GM21367 (cell line): Measurements from ENCODE around the gene TTR.

Experiments used
- ATAC-seq: cut with Tn5 transposase; IDR thresholded peaks from one replicate; pipeline ENCODE4 v1.9.1; 2021; ENCODE audit not compliant: unreplicated experiment

TTR gene

DNA sequence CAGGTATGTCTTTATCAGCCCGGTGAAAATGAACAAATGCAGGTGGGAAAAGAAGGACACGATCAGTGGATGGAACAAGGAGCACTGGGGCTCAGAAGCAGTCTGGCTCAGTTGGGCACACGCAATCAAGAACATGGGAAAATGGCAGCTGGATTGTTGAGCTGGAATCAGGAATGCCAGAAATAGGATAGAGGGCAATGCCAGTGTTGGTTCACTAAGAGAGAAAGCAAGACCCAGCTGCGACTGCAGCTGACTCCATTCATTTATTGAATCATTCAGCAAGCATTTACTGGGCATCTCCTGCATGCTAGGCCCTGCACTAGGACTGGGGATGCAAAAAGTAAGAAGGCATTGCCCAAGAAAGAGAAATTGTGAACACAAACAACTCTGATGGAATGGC is 13.6 kb upstream of the TTR start:
- no peak for ATAC-seq

DNA sequence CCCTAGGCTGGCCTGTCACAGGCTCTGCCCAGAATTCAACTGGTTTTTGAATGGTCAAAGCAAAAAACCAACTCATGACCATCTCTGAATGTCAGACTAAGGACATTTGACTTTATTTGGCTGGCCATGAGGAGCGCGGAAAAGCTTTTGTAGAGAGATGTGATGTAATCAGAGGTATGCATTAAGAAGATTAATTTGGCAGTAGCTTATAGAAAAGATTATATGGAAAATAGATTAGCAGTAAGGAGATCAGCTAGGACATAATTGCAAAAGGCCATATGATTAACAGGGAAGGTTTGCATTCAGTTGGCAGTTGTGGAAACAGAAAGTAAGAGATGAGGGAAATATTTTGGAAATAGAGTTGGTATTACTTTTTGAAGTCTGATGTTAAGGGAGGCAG is 12.3 kb upstream of the TTR start:
- no peak for ATAC-seq

DNA sequence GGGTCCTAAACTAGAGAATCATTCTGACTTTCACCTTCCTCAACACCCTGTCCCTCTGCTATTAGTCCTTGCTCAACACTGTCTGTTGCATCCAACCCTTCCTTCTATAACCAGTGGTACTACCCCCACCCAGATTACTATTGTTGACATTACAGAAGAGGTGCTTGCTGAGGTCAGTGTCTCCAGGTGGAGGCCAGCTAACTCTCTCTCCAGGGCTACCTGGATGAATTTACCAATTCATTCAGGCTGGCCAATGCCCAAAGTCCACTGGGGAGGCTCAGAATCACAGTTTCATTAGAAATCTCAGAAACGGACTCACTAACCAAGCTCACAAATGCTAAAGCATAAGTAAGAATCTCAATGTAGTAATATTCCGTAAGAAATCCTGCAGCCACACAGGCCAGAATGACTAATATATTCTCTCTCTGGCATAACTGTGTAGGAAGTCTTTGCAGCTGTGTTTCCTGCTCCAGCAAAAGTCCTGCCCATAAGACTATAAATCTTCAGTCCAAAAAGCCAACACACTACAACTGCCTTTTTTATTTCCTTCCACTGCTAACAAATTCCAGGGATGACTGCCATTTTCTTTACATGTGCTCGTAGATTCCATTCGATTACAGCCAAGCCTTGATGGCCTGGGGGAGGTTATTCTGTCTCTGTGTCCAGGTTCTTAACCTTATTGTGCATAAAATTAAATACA is 10.0 kb upstream of the TTR start:
- ATAC-seq = no peak

DNA sequence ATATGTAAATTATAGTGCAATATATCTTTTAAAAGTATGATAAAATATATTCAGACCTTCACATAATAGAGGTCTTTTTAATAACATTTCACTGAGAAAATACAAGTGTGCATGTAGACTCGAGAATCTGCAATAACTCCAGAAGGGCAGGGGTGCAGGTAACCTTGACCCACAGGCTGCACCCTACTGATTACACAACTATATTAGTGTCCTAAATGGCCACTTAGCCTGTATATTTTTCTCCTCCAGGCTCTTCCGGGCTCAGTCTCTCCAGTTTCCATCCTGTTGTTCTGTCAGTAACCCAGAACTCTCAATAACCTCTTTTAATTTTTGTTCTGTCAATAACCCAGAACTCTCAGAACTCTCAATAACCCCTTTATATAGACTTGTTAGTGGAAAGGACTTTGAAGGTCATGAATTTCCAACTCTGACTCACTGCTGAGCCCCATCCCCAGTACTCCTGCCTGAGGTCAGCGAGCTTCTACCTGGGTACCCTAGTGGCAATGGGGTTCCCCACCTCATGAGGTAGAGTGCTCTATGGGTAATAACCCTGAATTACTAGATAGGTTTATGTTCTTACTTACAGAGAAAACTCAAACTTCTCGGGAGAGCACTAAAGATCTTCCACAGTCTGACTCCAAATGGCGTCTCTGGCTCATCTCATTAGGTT is 8.4 kb upstream of the TTR start:
- ATAC-seq = no peak

DNA sequence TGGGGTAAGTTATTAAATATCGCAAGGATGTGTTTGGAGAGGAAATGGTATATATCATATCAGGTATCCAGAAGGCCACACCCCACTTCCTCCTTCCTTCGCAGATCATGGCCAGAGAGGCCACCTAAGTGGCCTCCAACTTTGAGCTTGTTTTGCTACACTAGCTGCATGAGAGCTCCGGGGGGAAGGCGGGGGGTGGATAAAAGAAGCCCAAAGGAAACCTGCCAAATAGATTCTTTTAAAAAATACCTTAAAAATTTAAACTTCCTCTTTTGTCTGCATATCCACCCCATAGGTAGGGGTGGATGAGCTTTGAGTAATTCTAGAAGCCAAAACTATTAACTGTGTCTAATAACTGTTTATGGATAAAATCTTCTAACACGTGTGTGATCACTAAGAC is 5.7 kb upstream of the TTR start:
- no peak for ATAC-seq

DNA sequence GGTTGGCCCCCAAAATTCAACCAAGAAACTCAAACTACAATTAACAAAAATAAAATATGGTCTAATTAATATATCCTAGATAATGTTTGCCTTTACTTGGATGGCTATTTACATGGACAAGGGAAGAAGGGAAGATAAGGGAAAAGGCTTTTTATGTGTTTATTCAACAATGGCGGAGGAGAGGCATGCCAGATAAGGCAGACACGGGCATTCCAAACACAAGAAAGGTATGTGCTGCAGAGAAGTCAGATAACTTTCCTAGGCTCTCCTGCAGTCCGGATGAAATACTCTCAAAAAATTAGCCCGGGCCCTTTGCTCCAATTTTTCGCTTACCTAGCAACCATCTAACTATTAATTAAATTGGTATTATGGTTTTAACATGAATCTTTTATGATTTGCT is 5.1 kb upstream of the TTR start:
- ATAC-seq = no peak

DNA sequence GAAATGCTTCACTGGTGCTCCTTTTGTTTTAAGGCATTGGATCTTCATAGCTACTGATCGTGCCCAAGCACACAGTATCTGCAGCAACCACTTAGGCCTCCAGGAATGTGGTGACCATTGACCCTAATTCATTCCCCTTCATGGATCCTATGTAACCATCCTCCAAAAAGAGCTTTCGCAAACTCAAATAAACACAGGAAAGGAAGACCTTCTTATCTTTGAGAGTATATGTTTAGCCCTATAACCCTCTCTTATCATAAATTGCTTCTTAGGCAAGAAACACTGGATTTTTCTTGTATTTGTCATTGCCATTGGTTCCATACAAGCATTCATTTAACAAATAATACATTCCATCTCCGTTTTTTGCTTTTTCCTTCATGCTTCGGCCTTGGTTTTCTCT is 4.1 kb upstream of the TTR start:
- no peak for ATAC-seq

DNA sequence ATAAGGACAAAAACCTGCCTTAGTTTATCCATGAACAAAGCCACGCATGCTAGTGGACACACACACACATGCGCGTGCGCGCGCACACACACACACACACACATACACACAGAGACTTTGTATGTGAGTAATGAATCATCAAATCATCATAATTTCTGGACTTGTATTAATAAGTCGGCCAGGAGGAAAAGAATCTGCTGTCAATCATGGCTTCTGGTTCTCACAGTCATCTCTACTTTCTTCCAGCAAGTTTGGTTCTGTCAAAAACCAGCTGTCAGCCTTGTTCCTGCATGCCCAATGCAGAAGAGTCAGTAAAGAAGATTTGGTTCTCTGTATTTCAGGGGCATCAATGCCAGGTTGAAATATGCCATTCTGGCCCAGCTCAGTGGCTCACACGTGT is 1.1 kb upstream of the TTR start:
- ATAC-seq = no peak

DNA sequence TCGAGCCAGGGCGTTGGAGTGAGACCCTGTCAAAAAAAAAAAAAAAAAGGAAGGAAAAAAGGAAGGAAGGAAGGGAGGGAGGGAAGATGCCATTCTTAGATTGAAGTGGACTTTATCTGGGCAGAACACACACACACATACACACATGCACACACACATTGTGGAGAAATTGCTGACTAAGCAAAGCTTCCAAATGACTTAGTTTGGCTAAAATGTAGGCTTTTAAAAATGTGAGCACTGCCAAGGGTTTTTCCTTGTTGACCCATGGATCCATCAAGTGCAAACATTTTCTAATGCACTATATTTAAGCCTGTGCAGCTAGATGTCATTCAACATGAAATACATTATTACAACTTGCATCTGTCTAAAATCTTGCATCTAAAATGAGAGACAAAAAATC is 564 bp upstream of the TTR start:
- no peak for ATAC-seq

DNA sequence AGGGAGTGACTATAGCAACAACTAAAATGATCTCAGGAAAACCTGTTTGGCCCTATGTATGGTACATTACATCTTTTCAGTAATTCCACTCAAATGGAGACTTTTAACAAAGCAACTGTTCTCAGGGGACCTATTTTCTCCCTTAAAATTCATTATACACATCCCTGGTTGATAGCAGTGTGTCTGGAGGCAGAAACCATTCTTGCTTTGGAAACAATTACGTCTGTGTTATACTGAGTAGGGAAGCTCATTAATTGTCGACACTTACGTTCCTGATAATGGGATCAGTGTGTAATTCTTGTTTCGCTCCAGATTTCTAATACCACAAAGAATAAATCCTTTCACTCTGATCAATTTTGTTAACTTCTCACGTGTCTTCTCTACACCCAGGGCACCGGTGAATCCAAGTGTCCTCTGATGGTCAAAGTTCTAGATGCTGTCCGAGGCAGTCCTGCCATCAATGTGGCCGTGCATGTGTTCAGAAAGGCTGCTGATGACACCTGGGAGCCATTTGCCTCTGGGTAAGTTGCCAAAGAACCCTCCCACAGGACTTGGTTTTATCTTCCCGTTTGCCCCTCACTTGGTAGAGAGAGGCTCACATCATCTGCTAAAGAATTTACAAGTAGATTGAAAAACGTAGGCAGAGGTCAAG is 955 bp downstream of the TTR start:
- ATAC-seq = no peak

DNA sequence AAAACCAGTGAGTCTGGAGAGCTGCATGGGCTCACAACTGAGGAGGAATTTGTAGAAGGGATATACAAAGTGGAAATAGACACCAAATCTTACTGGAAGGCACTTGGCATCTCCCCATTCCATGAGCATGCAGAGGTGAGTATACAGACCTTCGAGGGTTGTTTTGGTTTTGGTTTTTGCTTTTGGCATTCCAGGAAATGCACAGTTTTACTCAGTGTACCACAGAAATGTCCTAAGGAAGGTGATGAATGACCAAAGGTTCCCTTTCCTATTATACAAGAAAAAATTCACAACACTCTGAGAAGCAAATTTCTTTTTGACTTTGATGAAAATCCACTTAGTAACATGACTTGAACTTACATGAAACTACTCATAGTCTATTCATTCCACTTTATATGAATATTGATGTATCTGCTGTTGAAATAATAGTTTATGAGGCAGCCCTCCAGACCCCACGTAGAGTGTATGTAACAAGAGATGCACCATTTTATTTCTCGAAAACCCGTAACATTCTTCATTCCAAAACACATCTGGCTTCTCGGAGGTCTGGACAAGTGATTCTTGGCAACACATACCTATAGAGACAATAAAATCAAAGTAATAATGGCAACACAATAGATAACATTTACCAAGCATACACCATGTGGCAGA is 3.6 kb downstream of the TTR start:
- ATAC-seq = no peak

DNA sequence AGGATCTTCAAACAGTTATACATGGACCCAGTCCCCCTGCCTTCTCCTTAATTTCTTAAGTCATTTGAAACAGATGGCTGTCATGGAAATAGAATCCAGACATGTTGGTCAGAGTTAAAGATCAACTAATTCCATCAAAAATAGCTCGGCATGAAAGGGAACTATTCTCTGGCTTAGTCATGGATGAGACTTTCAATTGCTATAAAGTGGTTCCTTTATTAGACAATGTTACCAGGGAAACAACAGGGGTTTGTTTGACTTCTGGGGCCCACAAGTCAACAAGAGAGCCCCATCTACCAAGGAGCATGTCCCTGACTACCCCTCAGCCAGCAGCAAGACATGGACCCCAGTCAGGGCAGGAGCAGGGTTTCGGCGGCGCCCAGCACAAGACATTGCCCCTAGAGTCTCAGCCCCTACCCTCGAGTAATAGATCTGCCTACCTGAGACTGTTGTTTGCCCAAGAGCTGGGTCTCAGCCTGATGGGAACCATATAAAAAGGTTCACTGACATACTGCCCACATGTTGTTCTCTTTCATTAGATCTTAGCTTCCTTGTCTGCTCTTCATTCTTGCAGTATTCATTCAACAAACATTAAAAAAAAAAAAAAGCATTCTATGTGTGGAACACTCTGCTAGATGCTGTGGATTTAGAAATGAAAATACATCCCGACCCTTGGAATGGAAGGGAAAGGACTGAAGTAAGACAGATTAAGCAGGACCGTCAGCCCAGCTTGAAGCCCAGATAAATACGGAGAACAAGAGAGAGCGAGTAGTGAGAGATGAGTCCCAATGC is 4.6 kb downstream of the TTR start:
- no peak for ATAC-seq

DNA sequence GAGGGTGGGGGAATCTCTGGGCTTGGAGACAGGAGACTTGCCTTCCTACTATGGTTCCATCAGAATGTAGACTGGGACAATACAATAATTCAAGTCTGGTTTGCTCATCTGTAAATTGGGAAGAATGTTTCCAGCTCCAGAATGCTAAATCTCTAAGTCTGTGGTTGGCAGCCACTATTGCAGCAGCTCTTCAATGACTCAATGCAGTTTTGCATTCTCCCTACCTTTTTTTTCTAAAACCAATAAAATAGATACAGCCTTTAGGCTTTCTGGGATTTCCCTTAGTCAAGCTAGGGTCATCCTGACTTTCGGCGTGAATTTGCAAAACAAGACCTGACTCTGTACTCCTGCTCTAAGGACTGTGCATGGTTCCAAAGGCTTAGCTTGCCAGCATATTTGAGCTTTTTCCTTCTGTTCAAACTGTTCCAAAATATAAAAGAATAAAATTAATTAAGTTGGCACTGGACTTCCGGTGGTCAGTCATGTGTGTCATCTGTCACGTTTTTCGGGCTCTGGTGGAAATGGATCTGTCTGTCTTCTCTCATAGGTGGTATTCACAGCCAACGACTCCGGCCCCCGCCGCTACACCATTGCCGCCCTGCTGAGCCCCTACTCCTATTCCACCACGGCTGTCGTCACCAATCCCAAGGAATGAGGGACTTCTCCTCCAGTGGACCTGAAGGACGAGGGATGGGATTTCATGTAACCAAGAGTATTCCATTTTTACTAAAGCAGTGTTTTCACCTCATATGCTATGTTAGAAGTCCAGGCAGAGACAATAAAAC is 6.5 kb downstream of the TTR start:
- no peak for ATAC-seq

DNA sequence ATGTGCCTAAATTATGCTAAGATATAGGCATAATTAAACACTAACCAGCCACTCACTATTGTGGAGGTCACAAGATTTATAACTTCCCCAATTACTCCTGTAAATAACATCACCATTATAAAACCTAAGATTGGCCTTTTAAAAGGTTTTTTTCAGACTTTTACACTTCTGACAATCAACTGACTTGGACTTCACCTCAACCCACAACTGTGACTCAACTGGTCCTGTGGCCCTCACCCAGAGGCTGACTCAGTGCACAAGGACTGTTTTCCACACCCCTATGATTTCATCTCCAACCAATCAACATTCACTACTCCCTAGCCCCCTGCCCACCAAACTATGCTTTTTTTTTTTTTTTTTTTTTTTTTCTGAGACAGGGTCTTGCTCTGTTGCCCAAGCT is 11.6 kb downstream of the TTR start:
- ATAC-seq = no peak

DNA sequence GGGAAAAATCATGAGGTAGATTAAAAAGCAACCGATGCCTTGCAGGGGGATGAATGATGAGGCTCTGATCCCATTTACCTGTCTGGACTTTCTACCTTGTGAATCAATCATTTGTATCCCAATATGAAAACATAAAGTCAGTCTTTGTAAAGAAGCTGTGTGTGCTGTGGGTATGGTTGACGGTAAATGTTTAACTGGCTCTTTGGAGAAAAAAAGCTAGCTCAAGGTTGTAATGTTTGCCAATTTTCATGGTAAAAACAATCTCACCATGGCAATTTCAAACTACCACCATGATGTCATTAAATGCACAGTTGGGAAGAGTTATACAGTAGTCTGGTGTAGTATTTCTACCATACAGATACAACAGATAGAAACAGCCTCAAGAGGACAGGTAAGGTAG is 14.6 kb downstream of the TTR start:
- no peak for ATAC-seq

DNA sequence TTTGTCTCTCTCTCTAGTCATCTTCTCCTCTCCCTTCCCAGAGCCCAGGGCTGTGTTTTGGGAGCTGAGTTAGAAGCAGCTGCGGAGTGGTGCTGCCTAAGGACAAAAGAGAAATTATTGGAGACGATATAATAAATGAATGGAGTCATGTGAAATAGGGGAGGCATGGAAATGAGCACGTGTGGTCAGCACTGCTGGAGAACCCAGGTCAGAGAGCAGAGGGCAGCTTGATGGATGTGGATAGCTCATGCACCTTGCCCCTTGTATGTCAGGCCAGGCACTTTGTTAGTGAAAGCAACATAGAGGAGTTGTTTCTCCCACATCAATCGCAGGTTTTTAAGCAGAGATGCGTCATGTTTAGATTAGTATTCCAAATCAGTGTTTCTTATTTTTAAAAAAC is 15.7 kb downstream of the TTR start:
- no peak for ATAC-seq

DNA sequence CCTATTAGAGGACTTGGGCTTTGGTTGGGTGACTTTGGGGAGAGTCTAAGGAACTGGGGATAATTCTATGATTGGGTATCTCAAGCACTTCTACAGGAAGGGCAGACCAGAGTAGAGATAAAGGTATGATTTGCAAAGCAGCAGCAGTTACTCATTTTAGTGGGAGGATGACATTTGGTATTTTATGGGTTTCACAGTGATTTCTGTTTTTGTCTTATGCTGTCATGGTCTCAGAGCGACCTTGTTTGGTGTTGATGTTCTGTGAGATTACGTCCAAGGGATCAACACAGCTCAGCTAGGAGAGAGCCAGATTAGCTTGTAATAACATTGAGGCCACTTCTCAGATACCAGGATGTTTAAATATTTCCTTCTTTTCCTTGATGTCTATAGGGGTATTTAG is 18.2 kb downstream of the TTR start:
- ATAC-seq = no peak

DNA sequence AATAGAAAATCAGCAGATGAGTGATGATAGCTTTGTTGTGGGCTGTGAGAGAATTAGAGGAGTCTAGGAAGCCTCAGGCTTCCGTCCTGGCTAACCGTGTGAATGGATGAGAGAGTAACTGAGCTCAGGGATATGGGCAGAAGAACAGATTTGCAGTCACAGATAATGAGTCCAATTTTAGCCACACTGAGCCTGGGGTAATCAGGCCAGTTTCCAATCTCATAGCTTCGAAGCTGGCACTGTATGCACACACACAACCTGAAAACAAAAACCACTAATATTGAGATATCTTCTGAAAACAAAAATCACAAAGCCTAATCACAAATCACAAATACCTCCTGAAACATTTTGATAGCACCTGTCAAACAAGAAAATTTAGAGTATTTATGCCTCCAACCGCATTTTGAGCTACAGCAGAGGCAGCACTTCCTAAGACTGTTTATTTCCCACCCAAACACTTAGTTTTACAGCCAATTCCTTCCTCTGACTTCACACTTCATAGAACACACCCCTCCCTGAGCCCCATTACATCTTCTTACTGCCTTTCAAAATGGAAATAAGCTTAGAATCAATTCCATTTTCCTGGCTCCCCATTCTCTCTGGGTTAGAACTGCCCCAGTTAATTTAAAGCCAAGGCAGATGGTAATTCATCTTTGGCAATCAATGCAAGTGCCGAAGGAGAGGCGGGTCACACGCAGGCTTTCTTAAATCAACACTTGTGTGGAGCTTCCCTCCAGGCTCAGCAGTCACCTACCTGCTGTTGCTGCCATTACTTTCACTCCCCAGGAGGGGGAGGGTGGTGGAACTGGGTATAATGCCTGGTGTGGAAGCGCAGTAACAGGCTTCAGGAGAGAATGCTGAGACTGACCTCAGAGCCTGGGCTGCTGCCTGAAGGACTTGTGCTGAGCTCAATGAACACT is 18.9 kb downstream of the TTR start:
- ATAC-seq = no peak

DNA sequence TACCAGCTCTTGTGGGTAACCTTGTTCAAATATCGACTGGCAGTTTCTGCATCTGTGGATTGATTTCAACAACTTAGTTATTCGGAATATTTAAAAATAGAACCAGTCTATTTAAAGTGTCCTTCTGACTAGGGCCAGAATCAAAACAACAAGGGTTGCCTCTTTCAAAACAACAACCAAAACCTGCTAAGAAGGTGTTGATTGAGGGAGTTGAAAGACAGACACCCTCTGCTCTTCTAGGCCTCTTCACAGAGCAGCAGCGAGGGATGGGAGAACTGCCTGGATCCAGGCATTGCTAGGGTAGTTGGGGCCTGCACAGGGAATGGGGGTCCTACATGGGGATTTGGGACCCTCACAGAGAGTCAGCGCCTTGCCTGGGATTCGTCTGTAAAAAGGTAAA is 19.8 kb downstream of the TTR start:
- no peak for ATAC-seq
